Measurements from ENCODE around the gene ERVV-1.

GRCh38 chr19:52997975-52998374 is 15.7 kb upstream of the ERVV-1 start:
- TF ChIP-seq, protein P1, sequence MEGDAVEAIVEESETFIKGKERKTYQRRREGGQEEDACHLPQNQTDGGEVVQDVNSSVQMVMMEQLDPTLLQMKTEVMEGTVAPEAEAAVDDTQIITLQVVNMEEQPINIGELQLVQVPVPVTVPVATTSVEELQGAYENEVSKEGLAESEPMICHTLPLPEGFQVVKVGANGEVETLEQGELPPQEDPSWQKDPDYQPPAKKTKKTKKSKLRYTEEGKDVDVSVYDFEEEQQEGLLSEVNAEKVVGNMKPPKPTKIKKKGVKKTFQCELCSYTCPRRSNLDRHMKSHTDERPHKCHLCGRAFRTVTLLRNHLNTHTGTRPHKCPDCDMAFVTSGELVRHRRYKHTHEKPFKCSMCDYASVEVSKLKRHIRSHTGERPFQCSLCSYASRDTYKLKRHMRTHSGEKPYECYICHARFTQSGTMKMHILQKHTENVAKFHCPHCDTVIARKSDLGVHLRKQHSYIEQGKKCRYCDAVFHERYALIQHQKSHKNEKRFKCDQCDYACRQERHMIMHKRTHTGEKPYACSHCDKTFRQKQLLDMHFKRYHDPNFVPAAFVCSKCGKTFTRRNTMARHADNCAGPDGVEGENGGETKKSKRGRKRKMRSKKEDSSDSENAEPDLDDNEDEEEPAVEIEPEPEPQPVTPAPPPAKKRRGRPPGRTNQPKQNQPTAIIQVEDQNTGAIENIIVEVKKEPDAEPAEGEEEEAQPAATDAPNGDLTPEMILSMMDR (IDR thresholded peaks at IDR 0.05; ENCODE audit: borderline replicate concordance, extremely low read depth, low read length, poor library complexity, severe bottlenecking) = no peak
- TF ChIP-seq EZH2 (IDR thresholded peaks at IDR 0.05; ENCODE audit: borderline replicate concordance, low read depth, low read length, severe bottlenecking) = no peak

Data from DND-41 (cell line).